ENCODE measurements around the gene RNF130.

- TF ChIP-seq MZF1 (tag by site-specific recombination; IDR thresholded peaks at IDR 0.05; ENCODE audit: borderline replicate concordance) (no peak), ZNF140 (tag by site-specific recombination; IDR thresholded peaks at IDR 0.05) (no peak), ZNF571 (tag by site-specific recombination; IDR thresholded peaks at IDR 0.05) (no peak), ZNF169 (tag by site-specific recombination; IDR thresholded peaks at IDR 0.05) (no peak), ZNF184 (tag by site-specific recombination; IDR thresholded peaks at IDR 0.05) (no peak), ZEB2 (tag by site-specific recombination; IDR thresholded peaks at IDR 0.05) (no peak), CTCF (tag by site-specific recombination; IDR thresholded peaks at IDR 0.05) (no peak), YY1 (tag by site-specific recombination; IDR thresholded peaks at IDR 0.05) (no peak)
Measured at GRCh38 chr5:179920175-179920574, 151.4 kb downstream of the RNF130 start.

Data from HEK293 (cell line).